Mesendoderm (in vitro differentiated cells): ENCODE results near the gene WDPCP.
A peak's percentile ranks its signal among the peaks of the same experiment; 100 is the strongest.
"Not testable (repeated sequence)": the region's sequence is repeated elsewhere in the genome, so short reads cannot be mapped to it uniquely, and the experiment has no call there.

Experiments
- DNase-seq: peaks from one replicate; pipeline ENCODE4 v3.0.0; 2013
- H2AK5ac ChIP-seq: 2 replicates; pipeline ENCODE4 v1.6.1; 2013; ENCODE audit warnings: low read length, inconsistent platforms
- H2BK120ac ChIP-seq: 2 replicates; pipeline ENCODE4 v1.6.1; 2013; ENCODE audit warnings: low read depth, mild to moderate bottlenecking, low read length, moderate library complexity, mixed read lengths
- H2BK15ac ChIP-seq: replicated peaks from 2 replicates; pipeline ENCODE4 v1.6.1; 2013; ENCODE audit warnings: low read depth, mild to moderate bottlenecking, moderate library complexity
- H2BK5ac ChIP-seq: 2 replicates; pipeline ENCODE4 v1.6.1; 2013; ENCODE audit warnings: low read length, inconsistent platforms
- H3K18ac ChIP-seq: 2 replicates; pipeline ENCODE4 v1.6.1; 2013; ENCODE audit warnings: mild to moderate bottlenecking, low read length, mixed read lengths
- H3K23ac ChIP-seq: one replicate; pipeline ENCODE4 v1.6.1; 2013; ENCODE audit warnings: low read length
- H3K27ac ChIP-seq: 2 replicates; pipeline ENCODE4 v1.5.1; 2013; ENCODE audit warnings: low read depth, mild to moderate bottlenecking, inconsistent platforms, low read length, moderate library complexity
- H3K27me3 ChIP-seq: 2 replicates; pipeline ENCODE4 v1.6.1; 2013; ENCODE audit warnings: low read length, control low read depth, mild to moderate bottlenecking, inconsistent platforms; ENCODE audit not compliant: insufficient read depth, poor library complexity
- H3K36me3 ChIP-seq: 2 replicates; pipeline ENCODE4 v1.6.1; 2013; ENCODE audit warnings: low read length, inconsistent platforms; ENCODE audit not compliant: control insufficient read depth, insufficient read depth
- H3K4ac ChIP-seq: one replicate; pipeline ENCODE4 v1.6.1; 2013; ENCODE audit warnings: low read depth, mild to moderate bottlenecking, low read length, moderate library complexity
- H3K4me1 ChIP-seq: 2 replicates; pipeline ENCODE4 v1.6.1; 2013; ENCODE audit warnings: low read depth, low read length, inconsistent platforms; ENCODE audit not compliant: control insufficient read depth
- H3K4me2 ChIP-seq: 2 replicates; pipeline ENCODE4 v1.6.1; 2013; ENCODE audit warnings: low read length
- H3K4me3 ChIP-seq: 2 replicates; pipeline ENCODE4 v1.5.1; 2013; ENCODE audit warnings: mild to moderate bottlenecking, low read length
- H3K56ac ChIP-seq: one replicate; pipeline ENCODE4 v1.6.1; 2013; ENCODE audit warnings: low read length
- H3K79me1 ChIP-seq: 2 replicates; pipeline ENCODE4 v1.6.1; 2013; ENCODE audit warnings: low read length, inconsistent platforms
- H3K79me2 ChIP-seq: 2 replicates; pipeline ENCODE4 v1.6.1; 2013; ENCODE audit warnings: mild to moderate bottlenecking, low read length; ENCODE audit not compliant: control insufficient read depth, insufficient read depth
- H3K9ac ChIP-seq: 2 replicates; pipeline ENCODE4 v1.6.1; 2013; ENCODE audit warnings: low read length, inconsistent platforms
- H4K5ac ChIP-seq: one replicate; pipeline ENCODE4 v1.6.1; 2013; ENCODE audit warnings: low read length
- H4K8ac ChIP-seq: one replicate; pipeline ENCODE4 v1.6.1; 2013; ENCODE audit warnings: low read depth, mild to moderate bottlenecking, control low read depth, low read length, moderate library complexity
- WGBS: extraction: QIAGEN DNeasy Blood & Tissue Kit; methylation state at CpG from one replicate; pipeline ENCODE4 v1.1.7; 2013; ENCODE audit warnings: low lambda C conversion rate, missing lambda C conversion rate; ENCODE audit not compliant: insufficient coverage; ENCODE audit errors: extremely low coverage; 5-methylcytosine and 5-hydroxymethylcytosine counted together

WDPCP gene

DNA sequence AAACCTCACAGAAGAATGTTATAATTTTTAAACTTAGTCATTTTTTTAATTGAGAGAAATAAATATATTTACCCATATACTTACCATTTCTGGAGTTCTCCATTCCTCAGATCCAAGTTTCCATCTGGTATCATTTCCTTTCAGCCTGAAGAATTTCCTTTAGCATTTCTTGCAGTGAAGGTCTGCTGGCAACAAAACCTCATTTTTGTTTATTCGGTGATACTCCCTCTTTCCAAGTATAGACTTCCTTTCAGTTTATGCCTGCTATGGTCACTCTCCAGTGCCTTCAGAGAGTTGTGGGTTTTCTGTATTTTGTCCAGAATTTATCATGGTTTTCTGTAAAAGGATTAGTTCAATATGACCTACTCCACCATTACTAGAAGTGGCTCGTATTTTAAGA, 17.0 kb downstream of the WDPCP start:
- H3K23ac ChIP-seq = no peak overlapping the region
- H3K56ac ChIP-seq = peak overlapping the region; percentile 6
- no peak overlapping the region for H3K27ac ChIP-seq
- peak overlapping the region; percentile 51 for H3K18ac ChIP-seq
- no peak for DNase-seq
- no peaks in the 10 kb centered on the region for H3K79me1 ChIP-seq
- no peak overlapping the region for H3K4ac ChIP-seq
- no peak overlapping the region for H3K9ac ChIP-seq
- no peak overlapping the region for H4K5ac ChIP-seq
- H3K4me2 ChIP-seq = no peak overlapping the region
- no peak overlapping the region for H3K4me3 ChIP-seq
- no peaks in the 10 kb centered on the region for H3K4me1 ChIP-seq
- no peaks in the 10 kb centered on the region for H3K36me3 ChIP-seq
- no peak overlapping the region for H2AK5ac ChIP-seq
- no peak overlapping the region for H2BK15ac ChIP-seq
- H4K8ac ChIP-seq = no peak overlapping the region
- no peaks in the 10 kb centered on the region for H3K27me3 ChIP-seq
- H2BK5ac ChIP-seq = peak overlapping the region; percentile 69
- peak overlapping the region; percentile 73 for H2BK120ac ChIP-seq
- WGBS = no CpG with 5 or more reads among the region's 2 CpGs
- no peaks in the 10 kb centered on the region for H3K79me2 ChIP-seq

DNA sequence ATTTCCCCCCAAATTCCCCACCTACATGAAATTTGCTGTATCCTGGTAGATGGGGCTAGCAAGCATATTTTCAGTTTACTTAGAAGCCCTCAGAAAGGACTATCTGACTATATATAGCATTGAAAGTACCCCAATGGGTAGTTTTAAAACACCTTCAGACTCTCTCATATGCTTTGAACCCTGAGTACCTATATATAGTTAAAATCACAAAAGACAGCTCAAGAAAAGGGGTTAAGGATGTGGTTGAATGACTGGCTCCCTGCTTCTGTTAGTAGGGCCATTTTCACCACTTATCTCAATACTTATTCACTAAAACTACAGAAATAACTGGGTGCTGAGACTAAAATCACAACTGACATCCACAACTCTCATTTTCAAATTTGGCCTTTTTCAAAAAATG, 18.5 kb downstream of the WDPCP start:
- Histone ChIP-seq H3K79me1 (no peaks in the 10 kb centered on the region), H3K23ac (no peak overlapping the region), H3K36me3 (no peaks in the 10 kb centered on the region), H2BK120ac (peak overlapping the region; percentile 38), H3K18ac (no peak overlapping the region), H3K9ac (no peak overlapping the region), H3K56ac (no peak overlapping the region), H3K4me2 (no peak overlapping the region), H3K4me1 (no peaks in the 10 kb centered on the region), H3K4me3 (no peak overlapping the region), H3K27ac (no peak overlapping the region), H2BK5ac (no peak overlapping the region), H2AK5ac (no peak overlapping the region), H3K79me2 (no peaks in the 10 kb centered on the region), H4K5ac (no peak overlapping the region), H3K27me3 (no peaks in the 10 kb centered on the region), H2BK15ac (no peak overlapping the region), H4K8ac (no peak overlapping the region), H3K4ac (no peak overlapping the region)
- no peak for DNase-seq

DNA sequence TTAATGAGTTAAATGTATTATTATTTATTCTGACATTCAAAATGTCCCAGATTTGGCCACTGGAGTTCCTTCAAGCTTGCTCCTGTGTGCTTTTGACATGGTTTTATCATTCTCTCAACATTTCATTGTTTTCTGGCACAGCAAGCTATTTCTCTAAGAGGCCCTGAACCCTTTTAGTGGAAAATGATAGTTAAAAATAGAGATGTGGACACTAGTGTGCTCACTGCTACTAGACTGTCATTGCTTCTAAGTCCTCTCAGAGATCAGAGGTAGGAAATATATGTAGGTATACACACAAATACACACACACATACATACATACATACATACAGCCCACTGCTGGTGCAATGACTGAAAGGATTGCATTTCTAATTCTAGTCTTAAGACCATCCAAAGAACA, 25.5 kb downstream of the WDPCP start:
- H4K8ac ChIP-seq = no peak overlapping the region
- H4K5ac ChIP-seq = no peak overlapping the region
- no peak overlapping the region for H2BK15ac ChIP-seq
- no peaks in the 10 kb centered on the region for H3K79me1 ChIP-seq
- no peak overlapping the region for H3K4me3 ChIP-seq
- no peak overlapping the region for H3K56ac ChIP-seq
- no peaks in the 10 kb centered on the region for H3K27me3 ChIP-seq
- no peaks in the 10 kb centered on the region for H3K79me2 ChIP-seq
- H2AK5ac ChIP-seq = no peak overlapping the region
- no peak overlapping the region for H2BK120ac ChIP-seq
- H3K36me3 ChIP-seq = no peaks in the 10 kb centered on the region
- no peak overlapping the region for H3K23ac ChIP-seq
- DNase-seq = no peak
- no peak overlapping the region for H3K4me2 ChIP-seq
- no peaks in the 10 kb centered on the region for H3K4me1 ChIP-seq
- H3K4ac ChIP-seq = no peak overlapping the region
- H3K9ac ChIP-seq = no peak overlapping the region
- H2BK5ac ChIP-seq = no peak overlapping the region
- no peak overlapping the region for H3K27ac ChIP-seq
- H3K18ac ChIP-seq = no peak overlapping the region

DNA sequence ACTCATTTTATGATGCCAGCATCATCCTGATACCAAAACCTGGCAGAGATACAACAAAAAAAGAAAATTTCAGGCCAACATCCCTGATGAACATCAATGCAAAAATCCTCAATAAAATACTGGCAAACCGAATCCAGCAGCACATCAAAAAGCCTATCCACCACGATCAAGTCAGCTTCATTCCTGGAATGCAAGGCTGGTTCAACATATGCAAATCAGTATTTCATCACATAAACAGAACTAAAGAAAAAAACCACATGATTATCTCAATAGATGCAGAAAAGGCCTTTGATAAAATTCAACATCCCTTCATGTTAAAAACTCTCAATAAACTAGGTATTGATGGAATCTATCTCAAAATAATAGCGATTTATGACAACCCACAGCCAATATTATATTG, 29.4 kb downstream of the WDPCP start:
- not testable (repeated sequence) for H3K79me2 ChIP-seq, H3K4me1 ChIP-seq, H2BK120ac ChIP-seq, H3K18ac ChIP-seq, H2BK5ac ChIP-seq, H3K27ac ChIP-seq, H3K36me3 ChIP-seq, H2BK15ac ChIP-seq, H3K4me3 ChIP-seq, H3K9ac ChIP-seq, H3K27me3 ChIP-seq, H3K4ac ChIP-seq, H4K5ac ChIP-seq, H3K79me1 ChIP-seq, H3K4me2 ChIP-seq, H3K23ac ChIP-seq, DNase-seq, H4K8ac ChIP-seq, H2AK5ac ChIP-seq, H3K56ac ChIP-seq
- no CpG with 5 or more reads among the region's 3 CpGs for WGBS

DNA sequence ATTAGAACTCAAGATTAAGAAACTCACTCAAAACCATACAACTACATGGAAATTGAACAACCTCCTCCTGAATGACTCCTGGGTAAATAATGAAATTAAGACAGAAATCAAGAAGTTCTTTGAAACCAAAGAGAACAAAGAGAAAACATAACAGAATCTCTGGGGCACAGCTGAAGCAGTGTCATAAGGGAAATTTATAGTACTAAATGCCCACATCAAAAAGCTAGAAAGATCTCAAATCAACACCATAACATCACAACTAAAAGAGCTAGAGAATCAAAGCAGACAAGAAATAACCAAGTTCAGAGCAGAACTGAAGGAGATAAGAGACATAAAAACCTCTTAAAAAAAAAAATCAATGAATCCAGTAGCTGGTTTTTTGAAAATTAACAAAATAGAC, 30.5 kb downstream of the WDPCP start:
- H2BK120ac ChIP-seq, H3K79me1 ChIP-seq, H3K4ac ChIP-seq, H3K79me2 ChIP-seq, DNase-seq, H3K27me3 ChIP-seq, H2BK15ac ChIP-seq, H3K23ac ChIP-seq, H3K36me3 ChIP-seq, H4K5ac ChIP-seq, H3K18ac ChIP-seq, H3K27ac ChIP-seq, H3K4me3 ChIP-seq, H3K4me2 ChIP-seq, H2BK5ac ChIP-seq, H3K4me1 ChIP-seq, H3K9ac ChIP-seq, H4K8ac ChIP-seq, H2AK5ac ChIP-seq, H3K56ac ChIP-seq: not testable (repeated sequence)

DNA sequence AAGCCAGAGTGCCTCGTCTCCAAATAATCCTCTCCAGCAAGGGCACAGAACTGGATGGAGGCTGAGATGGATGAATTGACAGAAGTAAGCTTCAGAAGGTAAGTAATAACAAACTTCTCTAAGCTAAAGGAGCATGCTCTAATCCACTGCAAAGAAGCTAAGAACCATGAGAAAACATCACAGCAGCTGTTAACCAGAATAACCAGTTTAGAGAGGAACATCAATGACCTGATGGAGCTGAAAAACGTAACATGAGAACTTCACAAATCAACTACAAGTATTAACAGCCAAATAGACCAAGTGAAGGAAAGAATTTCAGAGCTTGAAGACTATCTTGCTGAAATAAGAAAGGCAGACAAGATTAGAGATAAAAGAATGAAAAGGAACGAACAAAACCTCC, 32.3 kb downstream of the WDPCP start:
- H3K23ac ChIP-seq = no peak overlapping the region
- H3K56ac ChIP-seq = no peak overlapping the region
- no peak overlapping the region for H2BK120ac ChIP-seq
- no peak overlapping the region for H3K18ac ChIP-seq
- no CpG with 5 or more reads among the region's 3 CpGs for WGBS
- no peak overlapping the region for H3K9ac ChIP-seq
- no peak overlapping the region for H4K8ac ChIP-seq
- peak; percentile 17 for DNase-seq
- H3K27me3 ChIP-seq = no peaks in the 10 kb centered on the region
- peaks cover 1% of the 10 kb centered on the region for H3K79me1 ChIP-seq
- no peak overlapping the region for H2AK5ac ChIP-seq
- H2BK5ac ChIP-seq = no peak overlapping the region
- no peaks in the 10 kb centered on the region for H3K4me1 ChIP-seq
- H3K36me3 ChIP-seq = no peaks in the 10 kb centered on the region
- no peaks in the 10 kb centered on the region for H3K79me2 ChIP-seq
- no peak overlapping the region for H3K4ac ChIP-seq
- no peak overlapping the region for H3K27ac ChIP-seq
- no peak overlapping the region for H4K5ac ChIP-seq
- no peak overlapping the region for H3K4me2 ChIP-seq
- no peak overlapping the region for H2BK15ac ChIP-seq
- no peak overlapping the region for H3K4me3 ChIP-seq
